Vagina (tissue), 2 donors: ENCODE measurements around the gene AK9. TPM values are rescaled to one million over a fixed set of nuclear protein-coding genes. Genes with fewer than 3 reads are reported as not detected.

ENCODE experiments used
- DNase-seq, 2 donors: peaks; one replicate each; pipeline ENCODE4 v3.0.0-alpha.2; 2017; ENCODE audit errors: extremely low spot score in 2 of 2
- H3K27ac ChIP-seq: fragments of 200-600 bp; sonication (generic); one replicate; pipeline ENCODE4 v1.5.1; 2019
- H3K27me3 ChIP-seq: fragments of 200-600 bp; sonication (generic); one replicate; pipeline ENCODE4 v1.5.1; 2019
- H3K36me3 ChIP-seq, 2 donors: fragments of 200-600 bp; sonication (generic); one replicate each; pipeline ENCODE4 v1.5.1; 2017 to 2019
- H3K4me1 ChIP-seq: fragments of 200-600 bp; sonication (generic); one replicate; pipeline ENCODE4 v1.5.1; 2019
- H3K4me3 ChIP-seq, 2 donors: fragments of 200-600 bp; sonication (generic); 1 replicate in 1 of 2; 2 replicates in 1 of 2; pipeline ENCODE4 v1.5.1; 2016 to 2019
- H3K9me3 ChIP-seq: fragments of 200-600 bp; sonication (generic); one replicate; pipeline ENCODE4 v1.5.1; 2019
- POLR2A ChIP-seq, 2 donors: fragments of 450-650 bp; IDR thresholded peaks; one replicate each; pipeline ENCODE4 v1.6.1; 2017; ENCODE audit warnings: antibody characterized with exemption in 2 of 2, mild to moderate bottlenecking in 2 of 2, moderate library complexity in 2 of 2
- POLR2AphosphoS5 ChIP-seq, 2 donors: sonication (generic); formaldehyde crosslinking; IDR thresholded peaks; one replicate each; pipeline ENCODE4 v1.9.0; 2017; ENCODE audit warnings: antibody characterized with exemption in 2 of 2, mild to moderate bottlenecking in 2 of 2, low read depth in 1 of 2; ENCODE audit not compliant: insufficient read depth in 1 of 2
- intact Hi-C: fragments of 100-400 bp; cut with DNase I; formaldehyde crosslinking; loops from one replicate; pipeline ENCODE4 v1.15.1; 2023
- total RNA-seq: library from RNA; depleted of rRNA; stranded (reverse); fragments of >200 nt; gene quantifications from one replicate; pipeline ENCODE4 v1.2.3, GENCODE V29; 2016
- TF ChIP-seq, protein P1 (sequence below), 3 experiments: fragments of 450-650 bp in 2 of 3; fragments of 200-600 bp in 1 of 3; sonication (generic) in 1 of 3; IDR thresholded peaks; one replicate each; pipeline ENCODE4 v1.5.1; 2017 to 2019; ENCODE audit warnings: antibody characterized with exemption in 3 of 3, mild to moderate bottlenecking in 2 of 3, moderate library complexity in 2 of 3

The AK9 gene
- total RNA-seq, 1 donor from 2014 or later: 8.1 TPM

DNA sequence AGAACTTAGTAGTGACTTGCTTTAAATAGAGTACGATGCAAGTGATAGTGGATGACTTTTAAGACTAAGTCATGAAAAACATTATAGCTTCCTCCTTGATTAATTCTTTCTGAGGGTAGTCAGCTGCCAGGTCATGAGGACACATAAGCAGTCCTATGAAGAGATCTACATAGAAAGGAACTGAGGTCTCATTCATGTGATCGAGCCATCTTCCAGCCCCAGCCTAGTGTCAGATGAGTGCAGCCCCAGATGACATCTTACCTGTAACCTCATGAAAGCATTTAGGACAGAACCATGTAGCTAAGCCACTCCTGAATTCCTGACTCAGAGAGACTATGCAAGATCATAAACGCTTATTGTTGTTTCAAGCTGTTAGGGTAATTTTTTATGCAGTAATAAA, 67.7 kb downstream of the AK9 start:
- no peak overlapping the region for H3K4me3 ChIP-seq
- no peaks in the 10 kb centered on the region for H3K9me3 ChIP-seq
- DNase-seq: no peak
- no peak for TF ChIP-seq POLR2A (IDR thresholded peaks at IDR 0.05)
- TF ChIP-seq, protein P1, sequence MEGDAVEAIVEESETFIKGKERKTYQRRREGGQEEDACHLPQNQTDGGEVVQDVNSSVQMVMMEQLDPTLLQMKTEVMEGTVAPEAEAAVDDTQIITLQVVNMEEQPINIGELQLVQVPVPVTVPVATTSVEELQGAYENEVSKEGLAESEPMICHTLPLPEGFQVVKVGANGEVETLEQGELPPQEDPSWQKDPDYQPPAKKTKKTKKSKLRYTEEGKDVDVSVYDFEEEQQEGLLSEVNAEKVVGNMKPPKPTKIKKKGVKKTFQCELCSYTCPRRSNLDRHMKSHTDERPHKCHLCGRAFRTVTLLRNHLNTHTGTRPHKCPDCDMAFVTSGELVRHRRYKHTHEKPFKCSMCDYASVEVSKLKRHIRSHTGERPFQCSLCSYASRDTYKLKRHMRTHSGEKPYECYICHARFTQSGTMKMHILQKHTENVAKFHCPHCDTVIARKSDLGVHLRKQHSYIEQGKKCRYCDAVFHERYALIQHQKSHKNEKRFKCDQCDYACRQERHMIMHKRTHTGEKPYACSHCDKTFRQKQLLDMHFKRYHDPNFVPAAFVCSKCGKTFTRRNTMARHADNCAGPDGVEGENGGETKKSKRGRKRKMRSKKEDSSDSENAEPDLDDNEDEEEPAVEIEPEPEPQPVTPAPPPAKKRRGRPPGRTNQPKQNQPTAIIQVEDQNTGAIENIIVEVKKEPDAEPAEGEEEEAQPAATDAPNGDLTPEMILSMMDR (IDR thresholded peaks at IDR 0.05): no peak
- TF ChIP-seq POLR2AphosphoS5 (IDR thresholded peaks at IDR 0.05; ENCODE audit: insufficient read depth in 1 of 2, low read depth in 1 of 2): no peak
- intact Hi-C loops: no loop called here
- H3K4me1 ChIP-seq: no peaks in the 10 kb centered on the region
- H3K27ac ChIP-seq: no peak overlapping the region
- H3K36me3 ChIP-seq: no peaks in the 10 kb centered on the region
- H3K27me3 ChIP-seq: no peaks in the 10 kb centered on the region

DNA sequence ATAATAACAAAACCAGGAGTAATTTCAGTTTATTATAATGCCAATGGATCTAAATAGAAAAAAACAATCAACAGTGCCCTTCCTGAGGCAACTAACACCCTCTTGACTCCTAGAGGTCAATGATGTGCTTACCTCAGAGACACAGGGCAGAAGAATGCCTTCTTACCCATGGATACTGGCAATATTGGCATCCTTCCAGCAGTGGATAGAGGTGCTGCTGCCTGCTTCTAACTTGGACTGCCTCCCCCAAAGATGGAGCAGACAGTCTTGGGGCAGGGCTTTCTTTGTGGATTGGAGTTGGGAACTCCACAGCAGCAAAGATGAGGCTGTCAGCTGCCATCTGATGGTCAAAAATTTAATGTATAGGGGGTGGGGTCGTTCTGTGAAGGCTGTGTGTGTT, 78.7 kb downstream of the AK9 start:
- H3K27ac ChIP-seq: no peak overlapping the region
- H3K4me1 ChIP-seq: no peaks in the 10 kb centered on the region
- TF ChIP-seq POLR2AphosphoS5 (IDR thresholded peaks at IDR 0.05; ENCODE audit: insufficient read depth in 1 of 2, low read depth in 1 of 2) (no peak), POLR2A (IDR thresholded peaks at IDR 0.05) (no peak)
- TF ChIP-seq, protein P1 (IDR thresholded peaks at IDR 0.05): no peak
- H3K9me3 ChIP-seq: no peaks in the 10 kb centered on the region
- H3K36me3 ChIP-seq: peaks cover 0 to 5% of the 10 kb centered on the region in 2 donors
- no peaks in the 10 kb centered on the region for H3K27me3 ChIP-seq
- H3K4me3 ChIP-seq: no peak overlapping the region
- DNase-seq: no peak
- intact Hi-C loops: no loop called here

DNA sequence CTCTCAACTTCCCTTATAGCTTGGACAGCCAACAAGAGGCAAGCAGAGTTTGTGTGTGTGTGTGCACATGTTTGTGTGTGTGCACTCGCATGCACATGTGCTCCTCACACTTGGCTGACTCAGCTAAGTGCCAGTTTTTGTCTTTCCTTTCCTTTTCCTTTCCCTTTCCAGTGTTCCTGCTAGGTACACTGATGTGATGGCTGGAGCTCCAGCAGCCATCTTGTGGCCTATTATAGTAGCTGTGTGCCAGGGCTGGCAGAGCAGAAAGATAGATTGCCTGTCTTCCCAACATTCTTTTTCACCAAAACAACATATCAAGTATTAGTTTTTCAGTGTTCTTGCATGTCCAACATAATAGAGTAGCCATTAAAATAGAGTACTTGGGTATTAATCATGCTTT, 79.5 kb downstream of the AK9 start:
- no peaks in the 10 kb centered on the region for H3K4me1 ChIP-seq
- H3K9me3 ChIP-seq: no peaks in the 10 kb centered on the region
- H3K36me3 ChIP-seq: peaks cover 0 to 6% of the 10 kb centered on the region in 2 donors
- H3K27ac ChIP-seq: no peak overlapping the region
- no peak overlapping the region for H3K4me3 ChIP-seq
- no peak for DNase-seq
- no peaks in the 10 kb centered on the region for H3K27me3 ChIP-seq
- intact Hi-C loops: no loop called here
- TF ChIP-seq POLR2AphosphoS5 (IDR thresholded peaks at IDR 0.05; ENCODE audit: insufficient read depth in 1 of 2, low read depth in 1 of 2) (no peak), POLR2A (IDR thresholded peaks at IDR 0.05) (no peak)
- TF ChIP-seq, protein P1 (IDR thresholded peaks at IDR 0.05): no peak

DNA sequence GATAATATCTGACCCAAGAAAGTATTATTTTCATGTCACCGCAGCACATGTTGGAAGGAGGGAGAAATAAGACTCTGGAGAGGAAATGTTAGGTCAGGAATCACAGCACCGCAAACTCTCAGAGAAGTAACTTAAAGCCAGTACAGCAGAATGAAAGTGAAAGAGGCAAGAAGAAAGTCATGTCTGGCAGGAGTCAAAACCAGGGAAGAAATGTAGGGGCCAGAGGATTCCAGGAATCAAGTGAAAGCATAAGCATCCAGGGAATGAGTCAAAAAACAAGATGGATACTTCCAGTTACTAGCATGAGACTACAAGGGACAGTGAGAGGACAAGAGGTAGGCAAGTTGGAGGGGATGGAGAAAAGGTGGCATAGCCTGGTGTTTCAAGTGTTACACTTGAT, 80.4 kb downstream of the AK9 start:
- Histone ChIP-seq H3K27me3 (no peaks in the 10 kb centered on the region), H3K4me1 (no peaks in the 10 kb centered on the region), H3K36me3 (peaks cover 0 to 8% of the 10 kb centered on the region in 2 donors), H3K4me3 (no peak overlapping the region), H3K27ac (no peak overlapping the region), H3K9me3 (no peaks in the 10 kb centered on the region)
- intact Hi-C loops: no loop called here
- TF ChIP-seq, protein P1 (IDR thresholded peaks at IDR 0.05): no peak
- TF ChIP-seq POLR2AphosphoS5 (IDR thresholded peaks at IDR 0.05; ENCODE audit: insufficient read depth in 1 of 2, low read depth in 1 of 2): no peak
- no peak for TF ChIP-seq POLR2A (IDR thresholded peaks at IDR 0.05)
- DNase-seq: no peak

DNA sequence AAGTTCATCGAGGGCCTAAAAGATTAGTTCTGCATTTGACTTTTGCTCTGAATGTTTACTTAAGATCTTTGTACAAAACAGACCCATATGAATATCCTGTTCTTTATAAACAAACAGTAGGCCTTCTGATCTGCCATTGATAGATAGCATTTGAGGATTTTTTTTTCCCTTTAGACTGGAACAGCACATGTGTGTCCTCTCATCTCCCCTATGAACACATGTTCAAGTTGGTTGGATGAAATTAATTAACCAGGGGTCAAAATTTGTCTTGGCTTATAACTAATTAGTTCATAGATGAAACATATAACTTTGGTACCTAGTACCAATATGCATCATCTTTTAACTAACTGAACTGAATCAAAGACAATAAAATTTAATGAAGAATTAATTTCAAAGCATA, 81.3 kb downstream of the AK9 start:
- Histone ChIP-seq H3K27ac (no peak overlapping the region), H3K4me1 (no peaks in the 10 kb centered on the region), H3K4me3 (no peak overlapping the region), H3K36me3 (peaks cover 0 to 8% of the 10 kb centered on the region in 2 donors), H3K9me3 (no peaks in the 10 kb centered on the region), H3K27me3 (no peaks in the 10 kb centered on the region)
- intact Hi-C loops: no loop called here
- no peak for DNase-seq
- no peak for TF ChIP-seq POLR2AphosphoS5 (IDR thresholded peaks at IDR 0.05; ENCODE audit: insufficient read depth in 1 of 2, low read depth in 1 of 2)
- TF ChIP-seq, protein P1 (IDR thresholded peaks at IDR 0.05): no peak
- TF ChIP-seq POLR2A (IDR thresholded peaks at IDR 0.05): no peak
